Ovary (tissue), 3 donors: ENCODE measurements around the gene SLC51A.

ENCODE experiments used
- POLR2A ChIP-seq: fragments of 450-650 bp; IDR thresholded peaks from one replicate; pipeline ENCODE4 v1.6.1; 2017; ENCODE audit warnings: antibody characterized with exemption, mild to moderate bottlenecking, moderate library complexity
- TF ChIP-seq, protein P1 (sequence below), 3 donors: fragments of 450-650 bp in 2 of 3; fragments of 200-600 bp in 1 of 3; IDR thresholded peaks; one replicate each; pipeline versions ENCODE4 v1.5.1 to v1.8.0; 2016 to 2022; ENCODE audit warnings: antibody characterized with exemption in 3 of 3, mild to moderate bottlenecking in 1 of 3
- donor health status: DM: no; HTN: no; CAD: no.

DNA sequence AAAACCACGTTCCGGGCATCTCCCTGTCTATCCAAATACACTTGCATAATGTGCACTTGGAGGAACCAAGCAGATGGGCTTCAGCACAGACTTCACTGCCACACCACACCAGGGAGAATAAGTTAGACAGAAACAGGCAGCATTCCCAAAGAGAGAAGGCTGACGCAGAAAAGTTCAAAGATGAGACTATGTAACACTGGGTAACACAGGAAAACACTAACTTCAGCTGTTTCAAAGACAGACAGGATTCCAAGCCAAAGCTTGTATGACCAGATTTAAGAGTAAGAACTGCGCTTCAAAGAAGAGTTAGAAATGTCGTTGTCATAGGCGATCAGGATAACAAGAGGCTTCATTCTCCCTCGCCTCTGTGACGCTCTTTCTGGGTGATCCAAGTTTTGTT, 19.9 kb downstream of the SLC51A start:
- TF ChIP-seq, protein P1, sequence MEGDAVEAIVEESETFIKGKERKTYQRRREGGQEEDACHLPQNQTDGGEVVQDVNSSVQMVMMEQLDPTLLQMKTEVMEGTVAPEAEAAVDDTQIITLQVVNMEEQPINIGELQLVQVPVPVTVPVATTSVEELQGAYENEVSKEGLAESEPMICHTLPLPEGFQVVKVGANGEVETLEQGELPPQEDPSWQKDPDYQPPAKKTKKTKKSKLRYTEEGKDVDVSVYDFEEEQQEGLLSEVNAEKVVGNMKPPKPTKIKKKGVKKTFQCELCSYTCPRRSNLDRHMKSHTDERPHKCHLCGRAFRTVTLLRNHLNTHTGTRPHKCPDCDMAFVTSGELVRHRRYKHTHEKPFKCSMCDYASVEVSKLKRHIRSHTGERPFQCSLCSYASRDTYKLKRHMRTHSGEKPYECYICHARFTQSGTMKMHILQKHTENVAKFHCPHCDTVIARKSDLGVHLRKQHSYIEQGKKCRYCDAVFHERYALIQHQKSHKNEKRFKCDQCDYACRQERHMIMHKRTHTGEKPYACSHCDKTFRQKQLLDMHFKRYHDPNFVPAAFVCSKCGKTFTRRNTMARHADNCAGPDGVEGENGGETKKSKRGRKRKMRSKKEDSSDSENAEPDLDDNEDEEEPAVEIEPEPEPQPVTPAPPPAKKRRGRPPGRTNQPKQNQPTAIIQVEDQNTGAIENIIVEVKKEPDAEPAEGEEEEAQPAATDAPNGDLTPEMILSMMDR (IDR thresholded peaks at IDR 0.05): no peak
- TF ChIP-seq POLR2A: no peak
